Keratinocyte (primary cell): ENCODE data around the gene TMEM191C. TPM values are rescaled to one million over a fixed set of nuclear protein-coding genes. Genes with fewer than 3 reads are reported as not detected.
"Not testable (repeated sequence)": the region's sequence is repeated elsewhere in the genome, so short reads cannot be mapped to it uniquely, and the experiment has no call there.

Experiments used
- DNase-seq: peaks from one replicate; pipeline ENCODE4 v3.0.0-alpha.2; 2011; ENCODE audit warnings: low read depth, missing footprints, low spot score
- FAIRE-seq: peaks from 2 replicates; lab custom pipeline; 2011; peaks lifted over from hg19 to GRCh38; lab: Jason Lieb, UNC
- H2AFZ ChIP-seq: 2 replicates; pipeline ENCODE4 v1.6.0; 2012; ENCODE audit warnings: low read length, control low read depth, inconsistent platforms; ENCODE audit not compliant: control insufficient read depth
- H3K27ac ChIP-seq: 2 replicates; pipeline ENCODE4 v1.5.1; 2011; ENCODE audit warnings: low read length; ENCODE audit not compliant: control insufficient read depth, insufficient read depth
- H3K27me3 ChIP-seq: 3 replicates; pipeline ENCODE4 v1.6.0; 2011; ENCODE audit warnings: low read length; ENCODE audit not compliant: control insufficient read depth, insufficient read depth; ENCODE audit errors: extremely low read depth
- H3K36me3 ChIP-seq, 2 experiments: 2 replicates in 1 of 2; 3 replicates in 1 of 2; pipeline ENCODE4 v1.5.1; 2011; ENCODE audit warnings: low read length in 2 of 2, mild to moderate bottlenecking in 1 of 2; ENCODE audit not compliant: control insufficient read depth in 2 of 2, insufficient read depth in 2 of 2; ENCODE audit errors: extremely low read depth in 1 of 2
- H3K4me1 ChIP-seq: 3 replicates; pipeline ENCODE4 v1.5.1; 2011; ENCODE audit warnings: low read length; ENCODE audit not compliant: control insufficient read depth, insufficient read depth; ENCODE audit errors: extremely low read depth
- H3K4me2 ChIP-seq: 3 replicates; pipeline ENCODE4 v1.6.0; 2011; ENCODE audit warnings: low read depth, low read length; ENCODE audit not compliant: control insufficient read depth, insufficient read depth; ENCODE audit errors: extremely low read depth
- H3K4me3 ChIP-seq, 3 experiments: fragments of 200-600 bp in 1 of 3; sonication (generic) in 1 of 3; 2 replicates in 2 of 3; 3 replicates in 1 of 3; pipeline ENCODE4 v1.5.1; 2011 to 2016; ENCODE audit warnings: low read length in 3 of 3, mild to moderate bottlenecking in 3 of 3, control low read depth in 2 of 3, inconsistent platforms in 1 of 3, low read depth in 1 of 3, mixed read lengths in 1 of 3, mixed run types in 1 of 3, moderate library complexity in 1 of 3; ENCODE audit not compliant: control insufficient read depth in 2 of 3, insufficient read depth in 2 of 3; ENCODE audit errors: extremely low read depth in 1 of 3
- H3K79me2 ChIP-seq: 2 replicates; pipeline ENCODE4 v1.6.0; 2012; ENCODE audit warnings: low read length; ENCODE audit not compliant: control insufficient read depth, insufficient read depth
- H3K9ac ChIP-seq: 3 replicates; pipeline ENCODE4 v1.6.0; 2011; ENCODE audit warnings: low read length; ENCODE audit not compliant: control insufficient read depth, insufficient read depth; ENCODE audit errors: extremely low read depth
- H3K9me1 ChIP-seq: 3 replicates; pipeline ENCODE4 v1.6.0; 2011; ENCODE audit warnings: low read length; ENCODE audit not compliant: control insufficient read depth, insufficient read depth; ENCODE audit errors: extremely low read depth
- H3K9me3 ChIP-seq: 2 replicates; pipeline ENCODE4 v1.5.1; 2012; ENCODE audit warnings: low read depth, low read length; ENCODE audit not compliant: control insufficient read depth
- H4K20me1 ChIP-seq: 3 replicates; pipeline ENCODE4 v1.6.0; 2011; ENCODE audit warnings: low read length; ENCODE audit not compliant: control insufficient read depth, insufficient read depth; ENCODE audit errors: extremely low read depth
- dilution Hi-C: fragments of 300-500 bp; cut with MboI; formaldehyde crosslinking; loops from one replicate; pipeline ENCODE4 v1.7.0; 2020; ENCODE audit warnings: low sequenced_read_pairs; ENCODE audit not compliant: extremely low pct_ligation_motif_present
- polyA plus RNA-seq, 5 experiments: library from polyadenylated mRNA; depleted of rRNA in 3 of 5; stranded (reverse) in 3 of 5; stranded (forward) in 1 of 5; unstranded in 1 of 5; fragments of >200 nt; gene quantifications; 1 replicate in 1 of 5; 2 replicates in 3 of 5; 3 replicates in 1 of 5; pipeline versions ENCODE4 v1.2.1 to v1.2.3, GENCODE V29; 2011 to 2012; ENCODE audit warnings: missing spikeins in 2 of 5, low read depth in 1 of 5, low replicate concordance in 1 of 5

The TMEM191C gene
- polyA plus RNA-seq, 1 donor (not counting 4 experiments of a cell fraction or from before 2014, with no cell fraction given), result 0.31 TPM

DNA sequence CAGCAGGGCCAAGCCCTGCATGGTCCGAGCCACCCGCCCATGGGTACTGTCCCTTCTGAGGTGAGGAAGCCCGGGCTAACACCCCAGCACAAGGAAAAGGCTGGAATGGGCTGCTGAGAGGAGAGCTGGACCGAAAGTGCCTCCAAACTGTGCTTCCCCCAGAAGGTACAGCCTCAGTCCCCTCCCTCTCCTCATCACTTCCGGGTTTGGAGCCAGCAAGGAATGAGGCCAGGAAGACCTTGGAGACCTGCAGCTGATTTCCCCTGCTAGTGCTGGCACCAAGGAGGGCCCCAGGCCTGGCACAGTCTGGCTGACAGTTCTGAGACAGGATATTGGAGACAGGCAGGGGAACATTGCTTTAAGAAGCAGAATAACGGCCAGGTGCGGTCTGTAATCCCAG is 31.3 kb downstream of the TMEM191C start:
- H3K27ac ChIP-seq, H3K9ac ChIP-seq, H3K9me1 ChIP-seq, dilution Hi-C loops, H3K4me3 ChIP-seq, FAIRE-seq, H3K9me3 ChIP-seq, H3K4me1 ChIP-seq, H2AFZ ChIP-seq, H3K36me3 ChIP-seq, H3K79me2 ChIP-seq, H4K20me1 ChIP-seq, DNase-seq, H3K4me2 ChIP-seq, H3K27me3 ChIP-seq: not testable (repeated sequence)

DNA sequence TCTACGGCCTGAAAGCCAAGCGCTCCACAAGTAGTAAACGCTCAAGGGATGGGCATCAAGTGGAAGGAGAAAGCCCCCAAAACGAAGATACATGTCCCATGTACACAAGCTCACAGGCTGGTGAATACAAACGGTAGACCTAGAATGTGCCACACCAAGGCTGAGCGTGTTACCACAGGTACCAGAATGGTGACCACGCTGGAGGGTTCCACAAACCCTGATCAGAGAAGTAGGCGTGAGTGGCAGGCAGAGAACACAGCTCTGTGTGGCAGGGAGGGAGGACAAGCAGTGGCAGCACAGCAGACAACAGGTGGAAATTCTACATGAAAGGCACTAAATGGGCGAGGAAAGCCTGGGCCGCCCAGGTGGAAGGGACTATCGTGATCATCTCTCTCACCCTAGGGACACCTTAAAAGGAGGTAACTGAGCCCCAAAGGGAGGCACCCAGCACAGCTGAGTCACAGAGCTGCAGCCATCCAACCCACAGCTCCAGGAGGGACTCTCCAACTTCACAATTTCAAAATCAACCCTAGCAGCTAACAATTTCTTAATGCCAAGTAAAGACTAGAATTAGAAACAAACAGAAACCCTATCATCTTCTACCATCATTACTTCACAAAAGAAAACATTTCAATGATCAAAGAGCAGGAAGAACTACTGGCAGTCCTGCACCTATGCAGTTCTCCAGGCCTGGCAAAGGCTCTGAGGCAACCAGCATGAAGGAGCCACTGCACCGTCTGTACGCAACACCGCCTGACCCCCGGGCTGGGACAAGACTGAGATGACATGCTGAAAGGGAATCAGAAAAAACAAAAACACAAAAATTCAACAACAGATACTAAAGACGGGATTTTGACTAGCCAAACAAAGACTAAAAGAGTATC is 32.7 kb downstream of the TMEM191C start:
- H3K79me2 ChIP-seq, H3K9me3 ChIP-seq, DNase-seq, H3K4me2 ChIP-seq, H3K4me3 ChIP-seq, H4K20me1 ChIP-seq, H3K9ac ChIP-seq, H2AFZ ChIP-seq, FAIRE-seq, H3K27me3 ChIP-seq, H3K4me1 ChIP-seq, H3K27ac ChIP-seq, dilution Hi-C loops, H3K9me1 ChIP-seq, H3K36me3 ChIP-seq: not testable (repeated sequence)

DNA sequence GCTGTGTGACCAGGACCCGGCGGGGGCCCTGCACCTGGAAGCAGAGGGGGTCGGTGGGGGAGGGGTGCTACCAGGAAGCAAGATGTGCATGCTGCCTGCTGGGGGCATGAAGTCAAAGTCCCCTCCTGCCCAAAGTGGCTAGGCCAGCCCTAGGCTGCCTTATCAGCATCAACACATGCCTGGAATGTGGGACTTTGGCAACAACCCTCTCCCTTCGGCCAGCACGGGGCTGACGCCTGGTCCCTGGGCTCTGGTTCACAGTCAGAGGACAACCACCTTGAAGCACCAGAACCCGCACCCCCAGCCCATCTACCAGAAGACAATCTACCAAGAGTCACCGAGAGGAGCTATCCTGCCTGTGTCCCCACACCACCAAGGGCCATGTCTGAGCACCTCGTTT is 43.2 kb downstream of the TMEM191C start:
- H4K20me1 ChIP-seq, H3K4me1 ChIP-seq, H3K9ac ChIP-seq, H3K9me3 ChIP-seq, DNase-seq, H3K4me3 ChIP-seq, H3K27me3 ChIP-seq, H3K9me1 ChIP-seq, dilution Hi-C loops, FAIRE-seq, H3K27ac ChIP-seq, H3K79me2 ChIP-seq, H2AFZ ChIP-seq, H3K4me2 ChIP-seq, H3K36me3 ChIP-seq: not testable (repeated sequence)

DNA sequence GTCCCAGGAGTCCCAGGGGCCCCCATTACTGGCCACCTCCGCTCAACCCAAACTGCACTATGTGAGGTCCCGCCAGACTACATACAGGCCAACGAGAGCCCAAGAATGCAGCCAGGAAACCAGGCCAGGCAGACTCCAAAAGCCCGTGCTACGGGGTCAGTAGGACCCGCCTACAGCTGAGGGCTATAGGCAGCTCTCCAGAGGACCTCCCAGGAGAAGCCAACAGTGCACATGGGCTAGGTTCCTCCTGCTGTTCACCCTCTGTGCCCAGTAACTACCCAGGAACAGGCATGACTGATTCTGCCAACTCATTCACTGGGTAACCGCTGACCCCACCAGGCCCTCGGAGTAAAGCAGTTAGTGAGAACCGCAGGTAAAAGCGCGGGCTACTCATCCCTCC is 44.8 kb downstream of the TMEM191C start:
- H3K79me2 ChIP-seq, H3K4me3 ChIP-seq, H3K27ac ChIP-seq, H3K4me1 ChIP-seq, H3K36me3 ChIP-seq, H3K9ac ChIP-seq, H2AFZ ChIP-seq, H4K20me1 ChIP-seq, DNase-seq, H3K9me1 ChIP-seq, FAIRE-seq, dilution Hi-C loops, H3K9me3 ChIP-seq, H3K4me2 ChIP-seq, H3K27me3 ChIP-seq: not testable (repeated sequence)

DNA sequence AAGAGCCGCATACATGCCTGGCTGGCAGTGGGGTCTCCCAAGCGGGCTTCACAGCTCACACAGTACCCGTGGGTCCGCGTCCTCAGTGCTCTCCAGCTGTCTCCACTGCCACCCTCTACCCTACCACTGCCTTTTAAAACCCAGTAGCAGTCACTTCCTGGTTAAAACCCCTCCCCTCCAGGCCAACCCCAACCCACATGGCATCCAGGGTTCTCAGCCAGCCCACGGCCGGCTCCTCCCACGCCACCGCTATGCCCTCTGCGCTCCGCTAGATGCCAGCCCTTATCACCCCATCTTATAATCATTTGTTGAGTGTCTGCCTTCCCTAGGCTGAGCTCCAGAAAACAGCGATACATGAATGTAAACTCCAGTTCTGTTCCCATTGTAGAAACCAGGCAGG is 46.9 kb downstream of the TMEM191C start:
- H3K4me2 ChIP-seq, H3K79me2 ChIP-seq, H3K4me3 ChIP-seq, H3K9me3 ChIP-seq, H3K27me3 ChIP-seq, dilution Hi-C loops, H4K20me1 ChIP-seq, H3K36me3 ChIP-seq, FAIRE-seq, H3K27ac ChIP-seq, H3K4me1 ChIP-seq, H3K9ac ChIP-seq, DNase-seq, H3K9me1 ChIP-seq, H2AFZ ChIP-seq: not testable (repeated sequence)
